Glomerular endothelial cell (primary cell): ENCODE results near the gene CCL4. TPM values are rescaled to one million over a fixed set of nuclear protein-coding genes. Genes with fewer than 3 reads are reported as not detected.
"Not testable (repeated sequence)": the region's sequence is repeated elsewhere in the genome, so short reads cannot be mapped to it uniquely, and the experiment has no call there.

ENCODE experiments used
- DNase-seq: peaks from one replicate; pipeline ENCODE4 v3.0.0-alpha.2; 2011; ENCODE audit warnings: low read depth, low spot score; ENCODE audit errors: extremely low read depth
- total RNA-seq: library from RNA; depleted of rRNA; stranded (reverse); fragments of >200 nt; gene quantifications from 2 replicates; pipeline ENCODE4 v1.2.3, GENCODE V29; 2015

Gene CCL4
- total RNA-seq, 1 donor from 2014 or later, result not detected

DNA sequence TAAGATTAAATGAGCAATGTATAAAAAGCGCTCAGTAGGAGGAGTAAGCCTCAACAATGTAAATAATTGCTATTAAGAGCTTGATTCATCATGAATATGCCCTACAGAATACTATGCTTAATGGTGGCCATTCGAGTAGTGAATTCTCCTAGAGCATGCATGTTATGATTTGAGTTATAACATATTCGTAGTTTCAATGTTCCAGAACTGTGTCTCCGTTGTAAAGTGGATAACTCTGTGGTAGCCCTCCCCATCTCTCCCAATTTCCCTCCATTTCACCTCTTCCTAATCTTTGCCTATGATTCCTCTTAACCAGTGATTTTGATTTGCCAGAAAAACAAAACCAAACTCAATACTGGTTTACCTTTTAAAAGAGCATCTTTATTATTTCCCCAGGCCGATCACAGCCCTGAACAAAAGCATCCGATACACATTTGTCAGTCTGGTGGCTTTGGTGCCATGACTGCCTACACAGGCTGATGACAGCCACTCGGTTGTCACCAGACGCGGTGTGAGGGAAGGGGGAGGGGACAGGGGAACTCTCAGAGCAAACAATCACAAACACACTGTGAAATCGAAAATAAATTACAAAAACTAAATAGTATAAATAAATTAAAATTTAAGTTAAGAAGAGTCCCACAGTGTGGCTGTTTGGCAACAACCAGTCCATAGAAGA lies 15.6 kb upstream of the CCL4 start:
- DNase-seq, result not testable (repeated sequence)

DNA sequence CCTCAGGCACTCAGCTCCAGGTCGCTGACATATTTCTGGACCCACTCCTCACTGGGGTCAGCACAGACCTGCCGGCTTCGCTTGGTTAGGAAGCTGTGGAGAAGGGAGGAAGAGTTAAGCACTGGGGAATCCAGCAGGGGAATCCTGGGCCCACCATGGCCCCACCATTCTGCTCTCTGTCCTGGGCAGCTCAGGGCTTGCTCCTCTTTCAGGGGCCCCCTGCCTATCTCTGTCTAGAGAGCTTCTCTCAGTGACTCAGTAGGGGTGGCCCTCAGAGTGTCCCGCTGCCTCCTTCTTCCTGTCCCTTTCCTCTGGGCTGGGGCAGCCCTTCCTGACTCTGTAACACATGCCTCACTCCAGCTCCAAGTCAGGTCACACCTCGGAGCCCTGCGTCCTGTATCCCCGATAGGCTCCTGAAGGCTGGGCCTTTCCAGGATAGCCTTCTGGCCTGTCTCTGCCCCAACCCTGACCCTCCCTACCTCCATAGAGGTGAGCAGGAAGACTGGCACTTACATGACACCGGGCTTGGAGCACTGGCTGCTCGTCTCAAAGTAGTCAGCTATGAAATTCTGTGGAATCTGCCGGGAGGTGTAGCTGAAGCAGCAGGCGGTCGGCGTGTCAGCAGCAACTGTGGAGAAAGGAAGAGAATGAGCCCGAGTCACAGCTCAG lies 14.8 kb upstream of the CCL4 start:
- no peak for DNase-seq

DNA sequence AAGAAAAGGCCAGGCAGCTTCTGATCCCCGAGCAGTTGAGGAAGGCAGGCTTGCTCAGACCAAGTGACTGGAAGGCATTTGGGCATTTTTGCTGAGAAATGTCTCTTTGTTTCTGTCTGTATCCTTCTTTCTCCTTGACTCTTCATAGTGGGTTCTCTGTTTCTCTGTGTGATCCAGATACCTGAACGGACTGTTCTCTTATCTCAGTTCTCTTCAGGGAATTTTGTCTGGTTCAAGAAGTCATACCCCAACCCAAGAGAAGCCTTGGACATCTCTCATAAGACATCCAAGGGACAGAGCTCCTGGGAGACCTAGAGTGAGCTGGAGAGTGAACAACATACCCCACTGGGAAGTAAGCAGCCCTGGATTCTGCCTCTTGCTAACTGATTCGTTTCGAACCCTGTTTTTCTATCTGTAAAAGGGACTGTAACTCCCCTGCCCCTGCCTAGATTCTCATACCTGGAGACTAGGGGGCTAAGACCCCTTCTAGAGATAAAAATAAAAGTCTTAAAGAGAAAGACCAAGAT lies 14.2 kb upstream of the CCL4 start:
- DNase-seq, result no peak

DNA sequence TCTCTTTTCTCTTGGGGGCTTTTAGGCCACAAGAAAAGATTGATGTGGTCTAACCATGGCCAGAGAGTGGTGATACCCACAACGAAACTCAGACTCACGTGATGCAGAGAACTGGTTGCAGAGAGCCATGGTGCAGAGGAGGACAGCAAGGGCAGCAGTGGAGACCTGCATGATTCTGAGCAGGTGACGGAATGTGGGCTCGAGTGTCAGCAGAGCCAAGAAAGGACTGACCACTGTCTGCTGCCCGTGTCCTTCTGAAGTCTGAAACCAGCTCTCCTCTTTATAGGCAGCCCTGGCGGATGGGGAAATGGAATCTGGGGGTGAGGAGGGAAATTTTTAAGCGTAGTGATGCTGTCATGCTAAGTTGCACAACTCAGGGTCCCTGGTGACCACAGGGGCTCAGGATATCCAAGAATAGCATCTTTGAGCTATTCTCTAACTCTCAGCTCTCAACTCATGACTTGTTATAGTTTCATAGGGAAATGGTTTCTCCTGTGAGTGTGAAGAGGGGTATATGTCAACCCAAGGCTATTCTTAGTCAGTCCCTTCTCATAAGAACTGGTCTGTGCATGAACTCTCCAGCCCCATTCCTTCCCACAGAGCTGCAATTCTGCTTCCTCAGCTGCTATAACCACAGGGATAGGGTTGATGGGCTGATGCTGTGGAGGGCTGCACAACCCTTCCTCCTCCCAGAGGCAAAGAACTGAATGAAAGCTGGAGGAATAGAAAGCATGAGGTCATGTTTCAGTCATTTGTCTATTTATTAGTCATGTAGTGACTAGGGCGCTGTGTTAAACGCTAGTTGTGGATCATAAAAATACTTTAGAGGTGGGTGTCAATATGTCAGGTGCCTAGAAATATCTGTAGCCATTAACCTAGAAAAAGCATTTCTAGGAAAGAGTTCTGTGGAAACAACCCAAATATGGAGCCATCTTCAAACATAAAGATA lies 13.5 kb upstream of the CCL4 start, which contains the start of gene CCL3:
Gene CCL3, minus strand, starts transcription at position 256 of the 949 bp plus-strand sequence. Its CDS starts 85 bp downstream, at position 171.
- DNase-seq, result no peak

DNA sequence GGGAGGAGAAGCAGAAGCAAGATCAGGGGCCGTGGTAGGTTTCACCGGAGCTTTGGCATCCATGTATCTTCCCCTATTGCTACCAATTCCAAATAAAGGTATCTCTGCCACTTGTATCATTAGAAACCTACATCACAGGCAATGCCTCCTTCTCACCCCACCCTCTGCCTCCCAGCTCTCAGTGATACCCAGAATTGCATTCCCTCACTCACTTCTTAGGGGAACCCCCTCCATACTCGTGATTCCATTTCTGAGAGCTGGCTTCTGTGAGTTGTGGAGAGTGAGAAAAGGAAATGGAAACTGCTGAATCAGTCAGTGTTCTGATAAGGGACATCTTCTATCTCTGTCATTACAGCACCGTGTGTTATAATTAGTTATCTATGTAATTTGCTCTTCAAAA lies 11.4 kb upstream of the CCL4 start:
- DNase-seq, result no peak

DNA sequence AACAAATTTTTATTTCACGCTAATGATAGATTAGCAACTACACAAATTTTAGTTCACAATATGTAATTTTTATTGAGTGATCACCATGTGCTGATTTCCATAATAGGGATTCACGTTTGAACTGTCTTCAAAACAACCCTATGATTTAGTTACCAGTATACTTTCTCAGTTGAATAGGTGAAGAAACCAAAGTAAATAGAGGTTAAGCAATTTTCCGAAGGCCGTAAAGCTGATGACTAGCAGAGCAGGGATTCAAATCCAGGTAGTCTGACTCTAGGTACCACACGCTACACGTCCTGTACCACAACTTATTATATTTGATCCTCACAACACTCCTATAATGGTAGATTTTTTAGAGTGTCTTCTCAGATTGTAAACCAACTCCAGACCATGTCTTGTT lies 10.9 kb upstream of the CCL4 start:
- DNase-seq, result not testable (repeated sequence)

DNA sequence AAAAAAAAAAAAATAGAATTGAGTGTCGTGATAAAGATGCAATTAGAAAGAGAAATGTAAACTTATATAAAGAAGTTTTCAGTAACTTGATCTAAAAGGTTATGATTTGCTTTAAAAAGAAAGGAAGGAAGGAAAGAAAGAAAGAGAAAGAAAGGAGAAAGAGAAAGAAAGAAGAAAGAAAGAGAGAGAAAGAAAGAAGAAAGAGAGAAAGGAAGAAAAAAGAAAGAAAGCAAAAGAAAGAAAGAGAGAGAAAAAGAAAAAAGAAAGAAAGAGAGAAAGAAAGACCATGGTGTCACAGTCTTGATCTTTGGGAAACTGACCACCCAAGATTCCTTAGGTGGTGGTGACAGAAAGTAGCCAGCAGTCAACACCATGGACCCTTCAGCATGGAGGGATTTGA lies 9.4 kb upstream of the CCL4 start:
- no peak for DNase-seq

DNA sequence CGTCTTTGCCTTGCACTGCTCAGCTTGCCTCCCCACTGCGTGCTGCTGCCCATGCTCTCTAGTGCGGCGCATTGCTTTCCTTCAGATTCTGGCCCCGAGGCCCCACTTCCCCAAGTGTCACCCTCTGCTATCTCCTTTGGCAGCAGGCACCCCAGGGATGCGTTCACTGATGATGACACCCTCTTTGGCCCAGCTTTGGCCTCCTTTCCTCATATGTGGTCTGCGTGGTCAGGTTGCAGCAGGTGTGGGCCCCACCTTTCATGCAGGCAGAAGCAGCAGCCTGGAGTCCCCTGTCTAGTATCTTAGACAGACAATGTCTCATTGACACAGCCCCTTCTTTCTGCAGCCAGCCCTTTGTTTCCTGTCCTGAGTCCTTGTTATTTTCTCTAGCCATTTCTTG lies 8.9 kb upstream of the CCL4 start:
- no peak for DNase-seq

DNA sequence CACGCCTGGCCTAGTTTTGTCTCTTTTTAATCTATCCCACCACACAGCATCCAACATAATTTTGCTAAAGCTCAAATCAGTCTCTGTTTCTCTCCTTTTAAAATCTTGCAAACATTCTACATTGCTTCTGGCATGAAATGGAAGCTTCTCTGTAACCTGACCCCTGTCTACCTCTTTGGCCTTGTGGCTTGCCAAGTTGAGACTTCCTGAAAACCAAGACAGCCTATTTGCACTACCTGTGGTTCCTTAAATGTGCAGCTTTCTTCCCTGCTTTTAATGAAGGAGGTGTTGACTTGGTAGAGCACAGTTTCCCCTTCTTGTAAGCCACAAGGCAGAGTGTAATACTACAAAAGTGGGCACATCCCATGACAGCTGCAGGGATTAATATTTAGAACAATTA lies 7.6 kb upstream of the CCL4 start:
- no peak for DNase-seq

DNA sequence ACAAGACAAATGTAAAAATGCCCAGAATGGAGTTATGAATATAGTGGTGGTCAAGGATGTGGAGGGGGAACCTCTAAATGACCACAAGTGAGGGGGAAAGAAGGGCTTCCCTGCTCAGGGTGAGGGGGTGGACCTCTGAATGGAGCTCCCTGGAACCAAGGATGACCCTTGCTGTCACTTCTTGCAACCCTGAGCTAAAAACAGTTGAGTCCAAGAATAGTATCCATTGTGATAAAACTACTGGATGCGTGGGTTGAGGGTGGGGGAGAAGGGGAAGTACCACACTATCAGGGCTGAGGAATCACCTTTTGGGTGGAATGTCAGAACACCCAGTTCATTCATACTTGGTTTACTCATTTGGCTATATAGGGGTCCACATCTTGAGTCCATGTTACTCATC lies 4.6 kb upstream of the CCL4 start:
- DNase-seq, result not testable (repeated sequence)

DNA sequence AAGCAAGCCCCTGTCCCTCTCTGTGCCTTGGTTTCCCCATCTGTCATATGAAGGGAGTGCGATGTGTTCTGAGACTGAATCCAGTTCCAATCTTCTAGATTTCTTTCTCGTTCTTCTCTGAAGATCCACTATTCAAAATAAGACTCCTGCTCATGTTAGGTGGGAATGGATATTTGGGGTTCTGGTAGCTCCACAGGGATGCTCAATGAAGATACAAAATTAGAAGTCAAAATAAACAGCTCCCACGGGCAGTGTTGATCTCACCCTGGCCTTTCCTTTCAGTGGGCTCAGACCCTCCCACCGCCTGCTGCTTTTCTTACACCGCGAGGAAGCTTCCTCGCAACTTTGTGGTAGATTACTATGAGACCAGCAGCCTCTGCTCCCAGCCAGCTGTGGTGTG lies 619 bp downstream of the CCL4 start:
- not testable (repeated sequence) for DNase-seq

DNA sequence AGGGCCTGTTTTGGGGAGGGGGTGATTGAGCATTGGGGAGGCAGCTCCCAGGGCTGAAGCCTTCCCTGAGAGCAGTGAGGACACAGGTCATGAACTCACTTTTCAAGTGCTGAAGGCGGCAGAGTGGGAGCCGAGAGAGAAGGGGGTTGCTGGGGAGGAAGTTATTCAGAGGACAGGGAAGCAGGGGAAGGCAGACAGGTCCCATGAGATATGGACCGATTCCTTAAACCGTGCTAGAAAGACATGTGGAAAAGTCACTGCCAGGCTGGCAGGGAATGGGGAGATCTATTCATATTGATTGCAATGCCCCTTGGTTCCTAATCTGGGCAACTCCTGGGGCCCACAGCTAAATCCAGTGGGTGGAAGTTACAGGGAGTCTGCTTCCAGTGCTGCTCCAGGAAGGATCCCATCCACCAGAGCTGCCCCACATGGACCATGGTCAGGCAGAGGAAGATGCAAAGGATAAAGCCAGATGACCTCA lies 1.1 kb downstream of the CCL4 start:
- DNase-seq, result no peak

DNA sequence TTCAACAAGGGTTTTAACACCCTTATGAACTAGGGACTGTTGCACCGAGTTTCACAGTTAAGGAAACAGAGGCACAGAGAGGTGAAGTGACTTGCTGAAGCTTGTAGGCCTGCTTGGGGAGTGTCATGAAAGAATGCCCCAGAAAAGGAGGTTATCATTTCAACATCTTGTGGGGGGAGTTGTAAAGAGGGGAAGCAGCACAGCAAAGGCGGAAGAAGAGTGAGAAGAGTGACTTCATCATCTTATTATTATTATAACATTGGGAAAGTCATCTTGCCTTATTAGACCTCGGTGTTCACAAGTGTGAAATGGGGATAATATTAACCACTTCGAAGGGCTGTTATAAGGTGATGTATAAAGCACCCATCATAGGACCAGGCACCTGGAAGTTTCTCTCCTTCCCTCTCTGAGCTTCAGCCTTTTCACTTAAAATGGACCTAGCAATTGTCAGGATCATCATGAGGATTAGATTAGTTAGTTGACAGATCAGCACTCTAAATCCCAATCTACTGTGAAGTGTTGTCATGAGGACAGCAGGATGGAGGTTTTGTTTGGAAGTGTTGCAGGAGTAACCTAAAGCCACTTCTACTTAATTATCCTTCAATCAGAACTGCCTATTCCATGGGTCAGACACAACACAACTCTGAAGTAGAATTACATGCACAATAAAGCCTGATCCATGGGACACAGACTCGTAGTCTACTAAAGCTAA lies 2.3 kb downstream of the CCL4 start:
- DNase-seq, result no peak

DNA sequence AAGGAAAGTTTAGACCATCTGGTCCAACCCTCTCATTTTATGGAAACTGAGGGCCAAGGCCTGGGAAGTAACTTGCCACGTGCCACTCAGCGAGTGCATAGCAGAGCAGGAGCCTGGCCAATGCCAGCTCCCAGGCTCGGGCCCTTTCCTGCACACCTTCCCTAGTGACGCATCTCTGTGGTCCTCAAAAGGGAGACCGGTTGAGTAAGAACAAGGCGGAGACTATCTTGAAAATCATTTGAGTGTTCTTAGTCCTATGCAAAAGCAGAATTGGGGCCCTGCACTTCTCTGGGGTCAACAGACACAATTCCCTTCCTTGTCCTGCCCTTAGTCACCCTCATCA lies 2.8 kb downstream of the CCL4 start:
- DNase-seq, result no peak

DNA sequence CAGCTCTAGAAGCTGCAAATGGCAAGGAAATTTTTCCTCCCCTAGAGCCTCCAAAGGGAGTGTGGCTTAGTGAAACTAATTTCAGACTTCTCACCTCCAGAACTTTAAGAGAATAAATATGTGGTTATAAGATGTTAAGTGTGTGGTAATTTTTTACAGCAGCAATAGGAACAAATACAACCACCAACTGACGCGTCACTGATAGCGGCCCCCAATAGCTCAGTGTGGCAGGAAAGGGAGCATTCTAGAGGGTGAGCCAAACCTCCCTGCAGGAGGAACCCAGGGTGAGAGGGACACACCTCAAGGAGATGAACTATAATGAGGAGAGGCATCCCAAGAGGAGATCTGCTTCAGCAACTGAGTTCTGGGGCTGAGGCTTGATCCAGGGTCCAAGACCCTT lies 4.0 kb downstream of the CCL4 start:
- no peak for DNase-seq

DNA sequence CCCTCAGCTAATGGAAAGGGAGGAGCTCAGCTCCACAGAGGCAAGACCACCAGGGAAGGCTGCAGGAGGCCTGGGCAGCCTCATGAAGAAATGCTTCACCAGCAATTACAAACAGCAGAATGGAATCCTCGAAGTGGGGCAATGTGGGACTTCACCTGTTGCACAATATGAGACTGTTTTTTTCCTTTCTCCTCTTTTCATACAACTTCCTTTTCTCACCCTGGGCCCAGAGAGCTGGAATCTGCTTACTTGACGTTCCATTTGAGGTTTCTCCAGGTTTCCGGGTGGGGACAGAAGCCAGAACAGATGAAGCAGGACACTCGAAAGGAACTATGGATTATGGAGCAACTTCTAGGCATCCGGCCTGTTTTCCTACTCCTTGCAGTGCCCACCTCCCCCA lies 4.6 kb downstream of the CCL4 start:
- not testable (repeated sequence) for DNase-seq

DNA sequence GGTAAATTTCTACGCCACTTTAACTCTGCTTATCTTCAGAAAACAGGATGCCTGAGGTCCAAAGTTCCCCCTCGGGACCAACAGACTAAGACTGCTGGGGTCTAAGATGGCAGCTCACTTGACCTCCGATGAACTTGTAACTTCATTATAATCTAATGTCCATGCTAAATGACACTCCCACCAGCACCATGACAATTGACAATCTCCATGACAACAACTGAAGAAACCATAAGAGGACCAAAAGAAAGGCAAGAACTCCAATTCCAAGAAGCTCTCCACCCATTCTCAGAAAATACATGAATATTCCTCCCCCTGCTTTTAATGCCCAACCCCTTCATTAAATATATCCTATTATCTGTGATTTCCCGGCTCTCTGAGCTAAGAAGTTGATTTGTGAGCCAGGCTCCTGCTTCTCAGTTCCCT lies 7.5 kb downstream of the CCL4 start:
- no peak for DNase-seq

DNA sequence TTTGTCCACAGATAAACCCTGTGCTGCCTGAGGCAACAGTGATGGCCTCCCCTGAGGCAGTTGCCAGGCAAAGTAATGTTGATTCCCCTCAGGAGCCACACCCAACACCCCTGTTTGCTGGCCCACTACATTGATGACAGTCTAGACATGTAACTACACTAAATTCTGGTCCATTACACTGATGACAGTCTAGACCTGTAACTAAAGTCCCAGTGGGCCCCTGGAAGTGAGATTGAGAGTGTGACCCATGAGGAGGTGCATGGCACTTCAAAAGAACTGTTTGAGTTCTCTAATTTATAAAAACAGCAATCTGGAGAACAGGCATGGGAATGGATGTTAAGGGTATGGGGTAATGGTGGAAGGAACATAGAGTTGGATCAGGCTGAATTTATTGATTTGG lies 8.9 kb downstream of the CCL4 start:
- DNase-seq, result no peak

DNA sequence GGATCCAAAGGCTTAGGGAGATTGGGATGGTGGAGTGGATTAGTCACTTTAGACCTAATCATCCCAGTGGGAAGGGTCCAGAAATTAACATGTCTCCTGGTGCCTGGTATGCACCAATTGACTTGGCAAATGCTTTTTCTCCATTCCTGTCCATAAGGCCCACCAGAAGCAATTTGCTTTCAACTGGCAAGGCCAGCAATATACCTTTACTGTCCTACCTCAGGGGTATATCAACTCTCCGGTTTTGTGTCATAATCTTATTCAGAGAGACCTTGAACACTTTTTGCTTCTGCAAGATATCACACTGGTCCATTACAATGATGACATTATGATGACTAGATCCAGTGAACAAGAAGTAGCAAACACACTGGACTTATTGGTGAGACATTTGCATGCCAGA lies 9.5 kb downstream of the CCL4 start:
- not testable (repeated sequence) for DNase-seq

DNA sequence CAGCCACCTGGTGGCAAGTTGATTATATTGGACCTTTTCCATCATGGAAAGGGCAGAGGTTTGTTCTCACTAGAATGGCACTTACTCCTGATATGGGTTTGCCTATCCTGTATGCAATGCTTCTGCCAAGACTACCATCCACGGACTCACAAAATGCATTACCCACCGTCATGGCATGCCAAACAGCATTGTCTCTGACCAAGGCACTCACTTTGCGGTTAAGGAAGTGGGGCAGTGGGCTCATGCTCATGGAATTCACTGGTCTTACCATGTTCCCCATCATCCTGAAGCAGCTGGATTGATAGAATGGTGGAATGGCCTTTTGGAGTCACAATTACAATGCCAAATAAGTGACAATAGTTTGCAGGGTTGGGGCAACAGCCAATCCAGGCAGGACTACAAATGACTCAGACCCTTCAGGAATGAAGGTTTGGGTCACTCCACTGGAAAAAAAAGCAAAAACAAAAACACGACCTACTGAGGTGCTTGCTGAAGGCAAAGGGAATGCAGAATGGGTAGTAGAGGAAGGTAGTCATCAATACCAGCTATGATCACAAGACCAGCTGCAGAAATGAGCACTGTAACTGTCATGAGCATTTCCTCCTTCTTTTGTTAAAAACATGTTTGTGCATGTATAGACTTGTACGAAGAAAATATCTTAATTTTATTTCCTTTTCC lies 11.5 kb downstream of the CCL4 start:
- not testable (repeated sequence) for DNase-seq
